ENCODE measurements around the gene CDPF1. TPM values are rescaled to one million over a fixed set of nuclear protein-coding genes. Genes with fewer than 3 reads are reported as not detected.

CDPF1 gene
- polyA plus RNA-seq, 2 of the 4 experiments (the other 2 are of a cell fraction) = 8.9 to 9.6 TPM

DNA sequence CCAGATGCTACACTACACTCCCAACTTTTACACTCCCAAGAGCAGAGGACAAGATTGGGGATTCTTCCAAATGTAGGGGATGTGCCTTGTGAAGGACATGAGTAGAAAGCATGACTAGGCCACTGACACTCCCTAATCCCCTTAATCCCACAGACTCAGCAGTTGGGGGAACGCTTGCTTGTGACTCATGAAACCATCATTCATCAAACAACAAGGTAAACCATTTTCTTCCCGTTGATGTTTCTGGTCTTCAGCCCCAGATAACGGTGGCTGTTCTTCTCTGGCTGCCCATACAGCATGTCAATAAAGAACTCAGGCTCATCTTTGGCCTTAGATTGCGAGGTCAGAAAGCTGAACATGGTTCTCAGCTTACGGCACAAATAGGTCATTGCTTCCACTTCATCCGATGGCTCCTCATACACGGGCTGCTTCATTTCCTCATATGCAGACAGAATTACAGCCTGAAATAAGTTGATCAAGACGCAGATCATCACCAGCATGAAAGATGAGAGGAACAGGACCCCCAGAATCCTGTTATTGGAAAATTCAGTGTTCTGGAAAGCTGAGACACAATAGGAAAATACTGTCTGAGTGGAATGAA, 6.4 kb upstream of the CDPF1 start (continued):
- TF ChIP-seq EHMT2 (IDR thresholded peaks at IDR 0.05; ENCODE audit: low read depth) (no peak), HEYL (CRISPR knock-in tag; IDR thresholded peaks at IDR 0.05) (no peak)

- H3K4me2 ChIP-seq = no peak overlapping the region; the same call in 2 of the 3 replicates
- no peak for DNase-seq (ENCODE audit: low read depth in 1 of 2, low spot score in 1 of 2)
- no peak overlapping the region for H3K4me3 ChIP-seq
- no peak for ATAC-seq
- H3K27ac ChIP-seq = no peak overlapping the region
- H3K9me3 ChIP-seq = no peaks in the 10 kb centered on the region
- TF ChIP-seq HOXA7 (CRISPR knock-in tag; IDR thresholded peaks at IDR 0.05) = no peak
- TF ChIP-seq NFE2L2 (conservative IDR thresholded peaks at IDR 0.05; ENCODE audit: low read length) = no peak
- no peak for TF ChIP-seq PBX3 (IDR thresholded peaks at IDR 0.05)
- no peak for TF ChIP-seq ZC3H11A (IDR thresholded peaks at IDR 0.05)
- no peak for TF ChIP-seq E2F6 (IDR thresholded peaks at IDR 0.05; ENCODE audit: borderline replicate concordance, low read depth)
- TF ChIP-seq JUN (IDR thresholded peaks at IDR 0.05) = no peak
- TF ChIP-seq POLR2AphosphoS2 (conservative IDR thresholded peaks at IDR 0.05; ENCODE audit: low read length) = no peak
- TF ChIP-seq HDAC2 (IDR thresholded peaks at IDR 0.05) = no peak
- no peak for TF ChIP-seq POLR2A (IDR thresholded peaks at IDR 0.05; ENCODE audit: low read length)
- no peak for TF ChIP-seq BHLHE40 (IDR thresholded peaks at IDR 0.05; ENCODE audit: low read depth, low read length)
- no peak for TF ChIP-seq EP300 (IDR thresholded peaks at IDR 0.05)
- no peak for TF ChIP-seq CHD2 (IDR thresholded peaks at IDR 0.05; ENCODE audit: low read length, partially characterized antibody)
- TF ChIP-seq RARB (CRISPR knock-in tag; IDR thresholded peaks at IDR 0.05) = no peak
- no peak for TF ChIP-seq FOSL2 (IDR thresholded peaks at IDR 0.05)
- TF ChIP-seq FOSL2 (CRISPR knock-in tag; IDR thresholded peaks at IDR 0.05) = no peak
- no peak for TF ChIP-seq ESRRA (IDR thresholded peaks at IDR 0.05; ENCODE audit: borderline replicate concordance, low read length)
- WGBS (ENCODE audit: missing lambda C conversion rate) = 91% methylated on average over 9 of the region's 9 CpGs
- CTCF ChIA-PET = no interaction called here
- peaks cover 5% of the 10 kb centered on the region; the same call in 1 of the 3 replicates for H3K4me1 ChIP-seq
- FAIRE-seq = no peak
- POLR2A ChIA-PET = no interaction called here
Measured at GRCh38 chr22:46251816-46252380, 1.8 kb upstream of the CDPF1 start.

GRCh38 chr22:46251266-46251665, 1.2 kb upstream of the CDPF1 start:
- TF ChIP-seq EP300 (IDR thresholded peaks at IDR 0.05) (no peak), HDAC2 (IDR thresholded peaks at IDR 0.05) (no peak), RFX5 (IDR thresholded peaks at IDR 0.05) (no peak), ZC3H11A (IDR thresholded peaks at IDR 0.05) (no peak), PBX3 (IDR thresholded peaks at IDR 0.05) (no peak), HOXB13 (CRISPR knock-in tag; IDR thresholded peaks at IDR 0.05; ENCODE audit: low read depth) (no peak), POLR2A (IDR thresholded peaks at IDR 0.05; ENCODE audit: low read length) (no peak), SMC3 (IDR thresholded peaks at IDR 0.05) (no peak), JUN (IDR thresholded peaks at IDR 0.05) (no peak), ATOH8 (CRISPR knock-in tag; IDR thresholded peaks at IDR 0.05; ENCODE audit: low read depth) (no peak), EHMT2 (IDR thresholded peaks at IDR 0.05; ENCODE audit: low read depth) (no peak), USF2 (IDR thresholded peaks at IDR 0.05) (no peak), HOXA7 (CRISPR knock-in tag; IDR thresholded peaks at IDR 0.05) (no peak)
- TF ChIP-seq, protein P1, sequence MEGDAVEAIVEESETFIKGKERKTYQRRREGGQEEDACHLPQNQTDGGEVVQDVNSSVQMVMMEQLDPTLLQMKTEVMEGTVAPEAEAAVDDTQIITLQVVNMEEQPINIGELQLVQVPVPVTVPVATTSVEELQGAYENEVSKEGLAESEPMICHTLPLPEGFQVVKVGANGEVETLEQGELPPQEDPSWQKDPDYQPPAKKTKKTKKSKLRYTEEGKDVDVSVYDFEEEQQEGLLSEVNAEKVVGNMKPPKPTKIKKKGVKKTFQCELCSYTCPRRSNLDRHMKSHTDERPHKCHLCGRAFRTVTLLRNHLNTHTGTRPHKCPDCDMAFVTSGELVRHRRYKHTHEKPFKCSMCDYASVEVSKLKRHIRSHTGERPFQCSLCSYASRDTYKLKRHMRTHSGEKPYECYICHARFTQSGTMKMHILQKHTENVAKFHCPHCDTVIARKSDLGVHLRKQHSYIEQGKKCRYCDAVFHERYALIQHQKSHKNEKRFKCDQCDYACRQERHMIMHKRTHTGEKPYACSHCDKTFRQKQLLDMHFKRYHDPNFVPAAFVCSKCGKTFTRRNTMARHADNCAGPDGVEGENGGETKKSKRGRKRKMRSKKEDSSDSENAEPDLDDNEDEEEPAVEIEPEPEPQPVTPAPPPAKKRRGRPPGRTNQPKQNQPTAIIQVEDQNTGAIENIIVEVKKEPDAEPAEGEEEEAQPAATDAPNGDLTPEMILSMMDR (IDR thresholded peaks at IDR 0.05) = no peak
- no peak for FAIRE-seq
- 95% methylated on average over 7 of the region's 7 CpGs for WGBS (ENCODE audit: missing lambda C conversion rate)
- ChIA-PET POLR2A (no interaction called here), CTCF (no interaction called here)
- peak overlapping the region; percentile 96; the same call in 2 of the 3 replicates for H3K4me3 ChIP-seq
- no peak for DNase-seq (ENCODE audit: low read depth in 1 of 2, low spot score in 1 of 2)
- no peak for ATAC-seq
- H3K27ac ChIP-seq = peak overlapping the region in 1 of 2 experiments; percentile 96; a peak in 3 of 6 replicates
- peaks cover 5% of the 10 kb centered on the region; the same call in 1 of the 3 replicates for H3K4me1 ChIP-seq
- peak overlapping the region; percentile 96 for H3K4me2 ChIP-seq
- H3K9me3 ChIP-seq = no peaks in the 10 kb centered on the region
